ENCODE measurements around the gene TLE1. TPM values are rescaled to one million over a fixed set of nuclear protein-coding genes. Genes with fewer than 3 reads are reported as not detected.
A peak's percentile ranks its signal among the peaks of the same experiment; 100 is the strongest.
"Not testable (repeated sequence)": the region's sequence is repeated elsewhere in the genome, so short reads cannot be mapped to it uniquely, and the experiment has no call there.

The TLE1 gene
- polyA plus RNA-seq, 3 donors, result 66.2 to 76.6 (median 71.6) TPM

DNA sequence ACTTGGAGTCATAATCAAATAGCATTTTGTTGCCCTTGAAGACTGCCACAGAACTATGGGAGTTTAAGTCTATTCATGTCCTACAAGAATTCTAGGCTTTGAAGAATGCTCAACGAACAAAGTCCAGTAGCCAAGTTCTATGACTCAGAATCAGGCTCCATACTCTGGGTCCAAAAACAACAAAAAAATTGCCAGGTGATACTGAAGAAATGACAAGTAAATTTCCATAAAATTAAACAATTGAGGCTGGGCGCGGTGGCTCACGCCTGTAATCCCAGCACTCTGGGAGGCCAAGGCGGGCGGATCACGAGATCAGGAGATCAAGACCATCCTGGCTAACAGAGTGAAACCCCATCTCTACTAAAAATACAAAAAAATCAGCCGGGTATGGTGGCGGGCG, 94.1 kb downstream of the TLE1 start:
- DNase-seq (ENCODE audit: extremely low read depth in 1 of 11, low read depth in 9 of 11, low spot score in 4 of 11), result not testable (repeated sequence)

- no peak for DNase-seq (ENCODE audit: extremely low read depth in 1 of 11, low read depth in 9 of 11, low spot score in 4 of 11)
These were observed 94.9 kb downstream of the TLE1 start for GRCh38 chr9:81594415-81594814.

- DNase-seq (ENCODE audit: extremely low read depth in 1 of 11, low read depth in 9 of 11, low spot score in 4 of 11), result no peak
These were observed 96.5 kb downstream of the TLE1 start for GRCh38 chr9:81592887-81593266.

- no peak for DNase-seq (ENCODE audit: extremely low read depth in 1 of 11, low read depth in 9 of 11, low spot score in 4 of 11)
These were observed 97.6 kb downstream of the TLE1 start for GRCh38 chr9:81591791-81592190.

DNA sequence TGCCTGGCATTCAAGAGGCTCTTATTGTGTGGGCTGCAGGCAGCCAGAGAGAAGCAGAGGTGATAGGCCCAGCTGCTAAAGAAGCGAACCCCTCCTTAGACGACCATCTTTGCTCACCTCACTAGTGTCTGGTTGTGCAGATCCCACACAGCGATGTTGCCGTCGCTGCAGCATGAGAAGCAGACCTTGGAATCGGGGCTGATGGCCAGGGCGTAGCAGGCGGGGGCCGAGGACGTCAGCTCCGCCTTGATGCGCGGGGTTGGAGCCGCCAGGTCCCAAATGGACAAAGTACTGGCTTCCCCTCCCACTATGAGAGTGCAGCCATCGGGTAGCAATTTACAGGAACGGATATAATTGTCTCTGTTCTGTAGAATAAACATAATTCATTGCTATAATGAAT, 98.7 kb downstream of the TLE1 start:
- no peak for DNase-seq (ENCODE audit: extremely low read depth in 1 of 11, low read depth in 9 of 11, low spot score in 4 of 11)

GRCh38 chr9:81589819-81590218, 99.5 kb downstream of the TLE1 start:
- DNase-seq (ENCODE audit: extremely low read depth in 1 of 11, low read depth in 9 of 11, low spot score in 4 of 11), result no peak

- no peak for DNase-seq (ENCODE audit: extremely low read depth in 1 of 11, low read depth in 9 of 11, low spot score in 4 of 11)
These were observed 100.0 kb downstream of the TLE1 start for GRCh38 chr9:81589392-81589791.

GRCh38 chr9:81588148-81588871, 101.0 kb downstream of the TLE1 start:
- DNase-seq (ENCODE audit: extremely low read depth in 1 of 11, low read depth in 9 of 11, low spot score in 4 of 11), result peak in 9 of 11 donors; percentile 33 to 82 (median 50)

DNA sequence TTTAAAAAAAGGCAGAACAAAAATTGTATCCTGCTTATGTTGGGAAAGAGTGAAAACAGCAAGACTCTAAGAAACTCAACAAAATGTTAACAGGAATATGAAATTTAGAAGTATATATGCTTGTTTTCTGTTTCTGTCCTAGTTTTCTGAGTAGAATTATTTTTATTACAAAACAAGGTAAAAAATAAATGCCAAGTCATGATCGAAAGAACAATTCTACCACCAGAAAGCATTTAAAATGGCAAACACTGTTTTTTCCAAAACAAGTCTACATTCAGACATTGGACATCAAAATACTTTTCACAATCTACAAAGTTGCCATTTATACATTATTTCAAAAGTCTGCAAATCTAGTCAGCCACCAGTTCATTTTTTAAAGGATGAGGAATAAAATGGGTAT, 102.6 kb downstream of the TLE1 start:
- DNase-seq (ENCODE audit: extremely low read depth in 1 of 11, low read depth in 9 of 11, low spot score in 4 of 11), result no peak

GRCh38 chr9:81585191-81585763, 104.1 kb downstream of the TLE1 start:
- DNase-seq (ENCODE audit: extremely low read depth in 1 of 11, low read depth in 9 of 11, low spot score in 4 of 11), result peak in 1 of 11 donors; percentile 30

DNA sequence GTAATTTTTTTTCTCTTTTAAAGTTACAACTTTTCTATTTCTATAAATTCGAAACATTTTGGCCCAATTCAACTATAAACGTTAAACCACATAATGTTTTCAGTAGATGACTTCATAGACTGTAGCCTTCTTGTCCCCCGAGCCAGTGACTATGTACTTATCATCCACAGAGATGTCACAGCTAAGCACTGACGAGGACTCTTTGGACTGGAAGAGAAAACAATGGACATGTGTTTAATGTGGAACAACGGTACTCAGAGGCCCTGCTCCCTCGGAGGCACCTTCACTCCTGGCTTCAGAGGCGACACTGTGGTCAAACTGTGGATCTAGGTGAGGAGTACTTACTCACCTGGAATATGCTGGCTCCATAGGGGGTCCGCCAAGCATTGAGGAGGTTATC, 105.2 kb downstream of the TLE1 start:
- DNase-seq (ENCODE audit: extremely low read depth in 1 of 11, low read depth in 9 of 11, low spot score in 4 of 11), result no peak

GRCh38 chr9:81581986-81582385, 107.4 kb downstream of the TLE1 start:
- no peak for DNase-seq (ENCODE audit: extremely low read depth in 1 of 11, low read depth in 9 of 11, low spot score in 4 of 11)

DNA sequence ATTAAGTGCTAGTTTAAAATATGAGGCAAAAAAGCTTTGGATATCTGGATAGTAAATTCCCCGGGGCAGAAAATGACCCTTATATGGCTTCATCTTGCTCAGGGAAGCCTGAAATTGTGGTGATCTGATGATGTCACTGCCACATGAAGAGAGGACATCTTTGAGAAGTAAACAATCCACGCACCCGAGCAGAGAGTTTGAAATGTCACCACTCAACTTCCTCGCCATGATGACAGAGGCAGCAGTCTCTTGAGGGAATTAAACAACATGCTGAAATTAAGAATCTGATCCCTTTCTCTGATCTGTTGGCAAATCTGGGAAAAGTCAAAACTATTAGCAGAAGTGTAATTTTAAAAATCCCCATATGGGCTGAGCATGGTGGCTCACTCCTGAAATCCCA, 110.0 kb downstream of the TLE1 start:
- no peak for DNase-seq (ENCODE audit: extremely low read depth in 1 of 11, low read depth in 9 of 11, low spot score in 4 of 11)

GRCh38 chr9:81578606-81579005, 110.7 kb downstream of the TLE1 start:
- DNase-seq (ENCODE audit: extremely low read depth in 1 of 11, low read depth in 9 of 11, low spot score in 4 of 11), result no peak

GRCh38 chr9:81575956-81576355, 113.4 kb downstream of the TLE1 start:
- no peak for DNase-seq (ENCODE audit: extremely low read depth in 1 of 11, low read depth in 9 of 11, low spot score in 4 of 11)

DNA sequence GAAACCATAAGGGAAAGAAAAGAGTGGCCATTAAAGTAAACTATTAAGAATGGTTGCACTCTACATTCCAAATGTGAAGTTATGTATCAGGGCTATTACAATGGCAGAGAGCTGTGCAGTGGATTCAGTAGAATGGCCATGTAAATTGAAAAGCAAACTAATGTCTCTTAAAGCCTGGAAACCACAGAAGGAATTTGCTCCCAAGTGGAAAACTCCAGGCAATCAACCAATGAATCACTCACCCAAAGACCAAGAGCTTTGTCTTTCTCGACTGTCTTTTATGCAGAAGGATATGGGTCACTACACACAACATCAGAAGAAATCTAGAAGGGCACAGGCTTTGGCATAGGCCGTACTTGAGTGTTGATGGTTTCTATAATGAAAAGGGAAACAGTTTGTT, 114.9 kb downstream of the TLE1 start:
- no peak for DNase-seq (ENCODE audit: extremely low read depth in 1 of 11, low read depth in 9 of 11, low spot score in 4 of 11)

DNA sequence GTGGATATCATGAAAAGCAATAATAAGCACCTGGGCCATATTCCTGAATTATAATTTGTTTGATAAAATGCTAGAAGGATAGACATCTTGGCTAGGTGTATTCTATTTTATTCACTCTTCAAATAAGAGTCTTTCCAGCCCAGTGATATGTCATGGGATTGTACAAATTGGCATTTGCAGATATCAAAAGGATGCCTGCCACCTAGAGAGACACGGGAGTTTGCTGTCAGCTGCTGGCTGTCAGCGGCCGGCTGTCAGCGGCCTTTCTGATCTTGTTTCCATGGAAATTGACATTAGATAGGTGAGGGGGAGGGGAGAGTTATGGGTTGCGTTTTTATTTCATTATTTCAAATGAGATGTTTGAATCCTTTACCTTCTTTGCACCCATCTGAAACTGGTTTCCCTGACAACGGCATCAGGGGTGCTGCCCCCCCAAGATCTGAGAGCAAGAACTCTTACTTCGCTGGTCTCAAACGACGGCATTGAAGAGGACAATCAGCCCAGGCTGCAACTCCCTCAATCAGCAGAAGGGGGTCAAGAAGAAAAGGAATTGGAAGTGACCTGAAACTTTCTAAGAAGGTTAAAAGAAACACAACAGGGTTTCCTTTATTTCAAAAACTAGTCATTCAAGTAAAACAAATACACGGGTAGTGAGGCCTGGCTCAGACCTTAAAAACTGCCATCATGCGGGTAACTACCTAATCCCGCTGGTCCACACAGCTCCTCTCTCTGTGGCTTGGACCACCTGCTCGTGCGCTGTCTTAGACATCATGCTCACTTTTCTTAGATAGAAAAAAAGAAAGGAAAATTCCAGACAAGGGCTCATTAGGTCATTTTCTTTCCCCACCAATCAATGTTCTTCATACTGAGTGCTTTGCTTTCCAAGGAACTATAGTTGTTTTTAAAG, 115.7 kb downstream of the TLE1 start:
- DNase-seq (ENCODE audit: extremely low read depth in 1 of 11, low read depth in 9 of 11, low spot score in 4 of 11), result no peak

GRCh38 chr9:81570083-81570482, 119.3 kb downstream of the TLE1 start:
- no peak for DNase-seq (ENCODE audit: extremely low read depth in 1 of 11, low read depth in 9 of 11, low spot score in 4 of 11)

GRCh38 chr9:81566074-81566698, 123.2 kb downstream of the TLE1 start:
- no peak for DNase-seq (ENCODE audit: extremely low read depth in 1 of 11, low read depth in 9 of 11, low spot score in 4 of 11)

- DNase-seq (ENCODE audit: extremely low read depth in 1 of 11, low read depth in 9 of 11, low spot score in 4 of 11), result no peak
These were observed 123.7 kb downstream of the TLE1 start for GRCh38 chr9:81565609-81566008.
